Measurements from ENCODE around the gene MYO1A. TPM values are rescaled to one million over a fixed set of nuclear protein-coding genes. Genes with fewer than 3 reads are reported as not detected.

Gene MYO1A
- polyA plus RNA-seq, 2 of the 4 experiments (the other 2 are of a cell fraction), result 0.67 to 1.9 TPM

DNA sequence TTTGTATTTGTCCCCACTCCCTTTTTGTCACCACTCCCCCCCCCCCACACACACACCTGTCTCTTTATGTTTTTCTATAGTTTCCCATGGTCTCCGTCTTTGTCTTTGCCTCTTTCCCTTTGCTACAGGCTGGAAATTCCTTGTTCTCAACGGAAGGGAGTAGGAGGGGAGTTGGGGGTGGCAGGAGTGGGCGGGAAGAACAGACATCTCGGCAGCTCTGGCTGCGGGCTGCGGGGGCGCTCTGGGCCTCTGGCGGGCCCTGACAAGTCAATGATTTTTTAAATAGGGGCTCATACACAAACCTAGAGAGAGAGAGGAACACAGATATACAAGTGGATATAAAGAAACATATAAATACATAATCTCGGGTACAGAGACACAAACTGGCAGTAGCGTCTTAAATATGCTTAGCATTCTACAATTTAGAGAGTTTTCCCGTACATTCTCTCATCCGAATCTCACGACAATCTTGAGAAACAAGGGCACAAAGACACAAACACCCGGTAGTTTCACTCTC is 36.6 kb upstream of the MYO1A start:
- ChIA-PET CTCF (interaction anchor here (0.8 to 18.3 kb wide), 7 partner anchors 11 to 654 kb away, joined by 3 to 330 read pairs (median 4); partner anchors contain the start of gene STAT6), POLR2A (interaction anchor here (0.7 to 6.8 kb wide), 3 partner anchors 8 to 318 kb away, joined by 3 to 143 read pairs (median 63); partner anchors contain the start of genes NEMP1 and STAT6)
- H3K4me2 ChIP-seq, result peak overlapping the region; percentile 99
- peak overlapping the region; percentile 89 for H3K4me3 ChIP-seq
- H3K27ac ChIP-seq, result peak overlapping the region; percentile 96 to 100
- TF ChIP-seq, protein P1, sequence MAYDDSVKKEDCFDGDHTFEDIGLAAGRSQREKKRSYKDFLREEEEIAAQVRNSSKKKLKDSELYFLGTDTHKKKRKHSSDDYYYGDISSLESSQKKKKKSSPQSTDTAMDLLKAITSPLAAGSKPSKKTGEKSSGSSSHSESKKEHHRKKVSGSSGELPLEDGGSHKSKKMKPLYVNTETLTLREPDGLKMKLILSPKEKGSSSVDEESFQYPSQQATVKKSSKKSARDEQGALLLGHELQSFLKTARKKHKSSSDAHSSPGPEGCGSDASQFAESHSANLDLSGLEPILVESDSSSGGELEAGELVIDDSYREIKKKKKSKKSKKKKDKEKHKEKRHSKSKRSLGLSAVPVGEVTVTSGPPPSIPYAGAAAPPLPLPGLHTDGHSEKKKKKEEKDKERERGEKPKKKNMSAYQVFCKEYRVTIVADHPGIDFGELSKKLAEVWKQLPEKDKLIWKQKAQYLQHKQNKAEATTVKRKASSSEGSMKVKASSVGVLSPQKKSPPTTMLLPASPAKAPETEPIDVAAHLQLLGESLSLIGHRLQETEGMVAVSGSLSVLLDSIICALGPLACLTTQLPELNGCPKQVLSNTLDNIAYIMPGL (CRISPR knock-in tag; IDR thresholded peaks at IDR 0.05; ENCODE audit: borderline replicate concordance), result no peak
- TF ChIP-seq FOSL2 (IDR thresholded peaks at IDR 0.05) (no peak), FOSL2 (CRISPR knock-in tag; IDR thresholded peaks at IDR 0.05) (no peak), TP53 (CRISPR knock-in tag; IDR thresholded peaks at IDR 0.05) (0 out of 2 replicates have a peak, but pooled peaks have one; percentile 19), NPAS2 (CRISPR knock-in tag; IDR thresholded peaks at IDR 0.05; ENCODE audit: borderline replicate concordance) (no peak), ESRRA (IDR thresholded peaks at IDR 0.05; ENCODE audit: borderline replicate concordance, low read length) (no peak), RAD21 (conservative IDR thresholded peaks at IDR 0.05 in 1 of 2, IDR thresholded peaks at IDR 0.05 in 1 of 2) (peak in 1 of 2 experiments; percentile 5; a peak in 1 of 5 replicates), NFE2L2 (conservative IDR thresholded peaks at IDR 0.05; ENCODE audit: low read length) (no peak), MAFK (IDR thresholded peaks at IDR 0.05; ENCODE audit: partially characterized antibody) (no peak), HDAC2 (IDR thresholded peaks at IDR 0.05) (no peak), KDM1A (IDR thresholded peaks at IDR 0.05; ENCODE audit: low read depth) (no peak), ATOH8 (CRISPR knock-in tag; IDR thresholded peaks at IDR 0.05; ENCODE audit: low read depth) (no peak), SREBF2 (IDR thresholded peaks at IDR 0.05) (no peak), CHD2 (IDR thresholded peaks at IDR 0.05; ENCODE audit: low read length, partially characterized antibody) (no peak), CBX8 (IDR thresholded peaks at IDR 0.05) (no peak), PHF8 (IDR thresholded peaks at IDR 0.05; ENCODE audit: borderline replicate concordance, low read depth) (0 out of 2 replicates have a peak, but pooled peaks have one; percentile 15), CTCF (IDR thresholded peaks at IDR 0.05) (peak; percentile 58), ZSCAN20 (CRISPR knock-in tag; IDR thresholded peaks at IDR 0.05) (no peak), MYC (IDR thresholded peaks at IDR 0.05; ENCODE audit: borderline replicate concordance, low read length) (no peak), NR3C1 (IDR thresholded peaks at IDR 0.05) (no peak), HOXB5 (CRISPR knock-in tag; IDR thresholded peaks at IDR 0.05) (no peak), HOXA7 (CRISPR knock-in tag; IDR thresholded peaks at IDR 0.05) (no peak), SMC3 (IDR thresholded peaks at IDR 0.05) (no peak; the same call in 2 of the 3 replicates), EHF (CRISPR knock-in tag; IDR thresholded peaks at IDR 0.05) (no peak), ZFP36 (IDR thresholded peaks at IDR 0.05; ENCODE audit: borderline replicate concordance, partially characterized antibody) (no peak), EP300 (IDR thresholded peaks at IDR 0.05) (no peak), RFX5 (IDR thresholded peaks at IDR 0.05) (no peak), MAX (IDR thresholded peaks at IDR 0.05) (no peak)
- TF ChIP-seq, protein P2, sequence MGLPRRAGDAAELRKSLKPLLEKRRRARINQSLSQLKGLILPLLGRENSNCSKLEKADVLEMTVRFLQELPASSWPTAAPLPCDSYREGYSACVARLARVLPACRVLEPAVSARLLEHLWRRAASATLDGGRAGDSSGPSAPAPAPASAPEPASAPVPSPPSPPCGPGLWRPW (IDR thresholded peaks at IDR 0.05), result no peak
- TF ChIP-seq, protein P3, sequence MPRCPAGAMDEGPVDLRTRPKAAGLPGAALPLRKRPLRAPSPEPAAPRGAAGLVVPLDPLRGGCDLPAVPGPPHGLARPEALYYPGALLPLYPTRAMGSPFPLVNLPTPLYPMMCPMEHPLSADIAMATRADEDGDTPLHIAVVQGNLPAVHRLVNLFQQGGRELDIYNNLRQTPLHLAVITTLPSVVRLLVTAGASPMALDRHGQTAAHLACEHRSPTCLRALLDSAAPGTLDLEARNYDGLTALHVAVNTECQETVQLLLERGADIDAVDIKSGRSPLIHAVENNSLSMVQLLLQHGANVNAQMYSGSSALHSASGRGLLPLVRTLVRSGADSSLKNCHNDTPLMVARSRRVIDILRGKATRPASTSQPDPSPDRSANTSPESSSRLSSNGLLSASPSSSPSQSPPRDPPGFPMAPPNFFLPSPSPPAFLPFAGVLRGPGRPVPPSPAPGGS (IDR thresholded peaks at IDR 0.05), result no peak
- WGBS (ENCODE audit: missing lambda C conversion rate), result 1% methylated on average over 14 of the region's 14 CpGs
- no peaks in the 10 kb centered on the region for H3K9me3 ChIP-seq
- DNase-seq (ENCODE audit: low read depth in 1 of 2, low spot score in 1 of 2) (peak; percentile 74 to 77), FAIRE-seq (no peak), ATAC-seq (peak; percentile 4 to 30; a peak in 3 of 6 replicates)
- peaks cover 19% of the 10 kb centered on the region for H3K4me1 ChIP-seq
